ENCODE results near the gene AGBL3.

AGBL3 gene

GRCh38 chr7:135177028-135177696, 190.9 kb downstream of the AGBL3 start:
- TF ChIP-seq TEAD4 (IDR thresholded peaks at IDR 0.05): peak; percentile 44
- TF ChIP-seq CEBPB (IDR thresholded peaks at IDR 0.05): no peak

GRCh38 chr7:135178364-135178763, 192.1 kb downstream of the AGBL3 start:
- TF ChIP-seq USF1 (IDR thresholded peaks at IDR 0.05) (no peak), TCF12 (IDR thresholded peaks at IDR 0.05; ENCODE audit: low read depth) (no peak), NFIC (IDR thresholded peaks at IDR 0.05) (no peak), TEAD4 (IDR thresholded peaks at IDR 0.05) (no peak)

- TF ChIP-seq CEBPB (IDR thresholded peaks at IDR 0.05) (no peak), TAF1 (IDR thresholded peaks at IDR 0.05; ENCODE audit: low read depth) (no peak), EP300 (IDR thresholded peaks at IDR 0.05; ENCODE audit: borderline replicate concordance) (no peak), ZBTB7A (IDR thresholded peaks at IDR 0.05; ENCODE audit: low read depth) (no peak), RAD21 (IDR thresholded peaks at IDR 0.05; ENCODE audit: low read depth) (no peak), YY1 (IDR thresholded peaks at IDR 0.05; ENCODE audit: low read depth) (no peak), CREB1 (IDR thresholded peaks at IDR 0.05; ENCODE audit: low read depth) (no peak), FOXM1 (IDR thresholded peaks at IDR 0.05; ENCODE audit: borderline replicate concordance, low read depth) (no peak), NFIC (IDR thresholded peaks at IDR 0.05) (no peak), EGR1 (IDR thresholded peaks at IDR 0.05) (no peak), MAX (IDR thresholded peaks at IDR 0.05) (no peak), TEAD4 (IDR thresholded peaks at IDR 0.05) (no peak)
Measured at GRCh38 chr7:135179321-135179925, 193.1 kb downstream of the AGBL3 start.

GRCh38 chr7:135180122-135180521, 193.8 kb downstream of the AGBL3 start:
- no peak for TF ChIP-seq FOXM1 (IDR thresholded peaks at IDR 0.05; ENCODE audit: borderline replicate concordance, low read depth)
- TF ChIP-seq MAX (IDR thresholded peaks at IDR 0.05): no peak
- no peak for TF ChIP-seq TAF1 (IDR thresholded peaks at IDR 0.05; ENCODE audit: low read depth)
- no peak for TF ChIP-seq RAD21 (IDR thresholded peaks at IDR 0.05; ENCODE audit: low read depth)
- no peak for TF ChIP-seq USF1 (IDR thresholded peaks at IDR 0.05)
- TF ChIP-seq REST (IDR thresholded peaks at IDR 0.05; ENCODE audit: low read depth): no peak
- TF ChIP-seq CREB1 (IDR thresholded peaks at IDR 0.05; ENCODE audit: low read depth): no peak
- no peak for TF ChIP-seq EP300 (IDR thresholded peaks at IDR 0.05; ENCODE audit: borderline replicate concordance)
- no peak for TF ChIP-seq CEBPB (IDR thresholded peaks at IDR 0.05)
- no peak for TF ChIP-seq ZBTB7A (IDR thresholded peaks at IDR 0.05; ENCODE audit: low read depth)
- TF ChIP-seq YY1 (IDR thresholded peaks at IDR 0.05; ENCODE audit: low read depth): no peak
- no peak for TF ChIP-seq EGR1 (IDR thresholded peaks at IDR 0.05)
- no peak for TF ChIP-seq TCF12 (IDR thresholded peaks at IDR 0.05; ENCODE audit: low read depth)
- no peak for TF ChIP-seq NFIC (IDR thresholded peaks at IDR 0.05)
- TF ChIP-seq TEAD4 (IDR thresholded peaks at IDR 0.05): no peak

GRCh38 chr7:135181261-135181928, 195.1 kb downstream of the AGBL3 start:
- TF ChIP-seq TAF1 (IDR thresholded peaks at IDR 0.05; ENCODE audit: low read depth) (no peak), EGR1 (IDR thresholded peaks at IDR 0.05) (no peak), CREB1 (IDR thresholded peaks at IDR 0.05; ENCODE audit: low read depth) (no peak), ZBTB7A (IDR thresholded peaks at IDR 0.05; ENCODE audit: low read depth) (no peak), TEAD4 (IDR thresholded peaks at IDR 0.05) (no peak), REST (IDR thresholded peaks at IDR 0.05; ENCODE audit: low read depth) (no peak), USF1 (IDR thresholded peaks at IDR 0.05) (no peak), EP300 (IDR thresholded peaks at IDR 0.05; ENCODE audit: borderline replicate concordance) (no peak), RAD21 (IDR thresholded peaks at IDR 0.05; ENCODE audit: low read depth) (no peak), TCF12 (IDR thresholded peaks at IDR 0.05; ENCODE audit: low read depth) (no peak), NFIC (IDR thresholded peaks at IDR 0.05) (no peak)

Data from Ishikawa (cell line).